ENCODE measurements around the gene NKAPL. TPM values are rescaled to one million over a fixed set of nuclear protein-coding genes. Genes with fewer than 3 reads are reported as not detected.
A peak's percentile ranks its signal among the peaks of the same experiment; 100 is the strongest.

The NKAPL gene
- total and polyA plus RNA-seq, 2 donors (not counting 1 experiment from before 2014, with no cell fraction given) = 1.2 to 3.3 TPM

DNA sequence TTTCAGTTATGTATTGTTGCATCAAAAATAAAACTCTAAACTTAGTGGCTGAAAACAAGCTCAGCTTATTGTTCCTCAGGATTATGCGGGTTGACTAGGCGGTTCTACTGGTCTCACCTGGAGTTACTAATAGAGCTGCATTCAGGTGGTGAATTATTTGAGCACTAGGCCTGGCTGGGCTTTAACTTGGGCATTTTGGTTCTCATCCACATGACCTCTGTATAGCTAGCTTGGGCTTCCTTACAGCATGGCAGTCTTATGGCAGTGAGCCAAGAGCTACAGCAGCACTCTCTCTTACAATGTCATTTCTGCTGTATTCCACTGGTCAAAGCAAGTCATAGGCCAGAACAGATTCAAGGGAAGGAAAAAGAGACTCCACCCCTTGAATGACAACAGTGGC is 23.8 kb downstream of the NKAPL start:
- H3K27ac ChIP-seq (ENCODE audit: insufficient read depth, low read length) = no peak overlapping the region
- TF ChIP-seq, protein P1, sequence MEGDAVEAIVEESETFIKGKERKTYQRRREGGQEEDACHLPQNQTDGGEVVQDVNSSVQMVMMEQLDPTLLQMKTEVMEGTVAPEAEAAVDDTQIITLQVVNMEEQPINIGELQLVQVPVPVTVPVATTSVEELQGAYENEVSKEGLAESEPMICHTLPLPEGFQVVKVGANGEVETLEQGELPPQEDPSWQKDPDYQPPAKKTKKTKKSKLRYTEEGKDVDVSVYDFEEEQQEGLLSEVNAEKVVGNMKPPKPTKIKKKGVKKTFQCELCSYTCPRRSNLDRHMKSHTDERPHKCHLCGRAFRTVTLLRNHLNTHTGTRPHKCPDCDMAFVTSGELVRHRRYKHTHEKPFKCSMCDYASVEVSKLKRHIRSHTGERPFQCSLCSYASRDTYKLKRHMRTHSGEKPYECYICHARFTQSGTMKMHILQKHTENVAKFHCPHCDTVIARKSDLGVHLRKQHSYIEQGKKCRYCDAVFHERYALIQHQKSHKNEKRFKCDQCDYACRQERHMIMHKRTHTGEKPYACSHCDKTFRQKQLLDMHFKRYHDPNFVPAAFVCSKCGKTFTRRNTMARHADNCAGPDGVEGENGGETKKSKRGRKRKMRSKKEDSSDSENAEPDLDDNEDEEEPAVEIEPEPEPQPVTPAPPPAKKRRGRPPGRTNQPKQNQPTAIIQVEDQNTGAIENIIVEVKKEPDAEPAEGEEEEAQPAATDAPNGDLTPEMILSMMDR (conservative IDR thresholded peaks at IDR 0.05 in 1 of 2, IDR thresholded peaks at IDR 0.05 in 1 of 2; ENCODE audit: low read depth in 1 of 2, low read length in 2 of 2) = no peak
- no peak for TF ChIP-seq EZH2 (IDR thresholded peaks at IDR 0.05; ENCODE audit: low read length, missing control alignments)
- H3K4me3 ChIP-seq (replicated peaks in 1 of 4; ENCODE audit: control extremely low read depth in 1 of 4, insufficient read depth in 1 of 4, low read depth in 3 of 4, low read length in 4 of 4) = no peak overlapping the region
- no peak overlapping the region for H3K4me2 ChIP-seq (ENCODE audit: extremely low read depth, insufficient read depth, low read length)
- H3K36me3 ChIP-seq (ENCODE audit: control insufficient read depth, insufficient read depth, low read length) = peaks cover 4% of the 10 kb centered on the region
- peaks cover 7% of the 10 kb centered on the region for H3K79me2 ChIP-seq (ENCODE audit: control insufficient read depth, insufficient read depth, low read length)
- no peaks in the 10 kb centered on the region for H3K27me3 ChIP-seq (ENCODE audit: control insufficient read depth, insufficient read depth, low read length)
- H4K20me1 ChIP-seq (ENCODE audit: control insufficient read depth, extremely low read depth, insufficient read depth, low read length) = no peaks in the 10 kb centered on the region
- H3K9ac ChIP-seq (ENCODE audit: insufficient read depth, low read length) = no peak overlapping the region
- H3K9me3 ChIP-seq (ENCODE audit: control insufficient read depth, insufficient read depth, low read depth, low read length) = no peaks in the 10 kb centered on the region
- DNase-seq (ENCODE audit: low read depth in 2 of 2) = peak in 1 of 2 donors; percentile 19
- H3K4me1 ChIP-seq (ENCODE audit: control insufficient read depth, extremely low read depth, insufficient read depth, low read length) = no peaks in the 10 kb centered on the region
- no peak overlapping the region for H2AFZ ChIP-seq (ENCODE audit: low read length)

DNA sequence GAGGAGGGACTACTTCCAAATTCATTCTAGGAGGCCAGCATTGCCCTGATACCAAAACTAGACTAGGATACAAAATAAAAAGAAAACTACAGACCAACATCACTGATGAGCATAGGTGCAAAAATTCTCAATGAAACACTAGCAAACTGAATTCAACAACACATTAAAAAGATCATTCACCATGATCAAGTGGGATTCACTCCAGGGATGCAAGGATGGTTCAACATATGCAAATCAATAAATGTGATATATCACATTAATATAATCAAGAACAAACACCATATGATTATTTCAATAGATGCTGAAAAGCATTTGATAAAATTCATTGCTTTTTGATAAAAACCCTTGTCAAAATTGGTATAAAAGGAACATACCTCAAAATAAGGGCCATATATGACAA is 32.5 kb downstream of the NKAPL start:
- no peak overlapping the region for H3K4me3 ChIP-seq (replicated peaks in 1 of 4; ENCODE audit: control extremely low read depth in 1 of 4, insufficient read depth in 1 of 4, low read depth in 3 of 4, low read length in 4 of 4)
- no peak overlapping the region for H3K27ac ChIP-seq (ENCODE audit: insufficient read depth, low read length)
- H3K36me3 ChIP-seq (ENCODE audit: control insufficient read depth, insufficient read depth, low read length) = peaks cover 3% of the 10 kb centered on the region
- H3K27me3 ChIP-seq (ENCODE audit: control insufficient read depth, insufficient read depth, low read length) = no peaks in the 10 kb centered on the region
- no peak for TF ChIP-seq EZH2 (IDR thresholded peaks at IDR 0.05; ENCODE audit: low read length, missing control alignments)
- TF ChIP-seq, protein P1 (conservative IDR thresholded peaks at IDR 0.05 in 1 of 2, IDR thresholded peaks at IDR 0.05 in 1 of 2; ENCODE audit: low read depth in 1 of 2, low read length in 2 of 2) = no peak
- no peaks in the 10 kb centered on the region for H3K79me2 ChIP-seq (ENCODE audit: control insufficient read depth, insufficient read depth, low read length)
- H3K4me1 ChIP-seq (ENCODE audit: control insufficient read depth, extremely low read depth, insufficient read depth, low read length) = no peaks in the 10 kb centered on the region
- no peaks in the 10 kb centered on the region for H4K20me1 ChIP-seq (ENCODE audit: control insufficient read depth, extremely low read depth, insufficient read depth, low read length)
- H2AFZ ChIP-seq (ENCODE audit: low read length) = no peak overlapping the region
- no peaks in the 10 kb centered on the region for H3K9me3 ChIP-seq (ENCODE audit: control insufficient read depth, insufficient read depth, low read depth, low read length)
- no peak for DNase-seq (ENCODE audit: low read depth in 2 of 2)
- H3K9ac ChIP-seq (ENCODE audit: insufficient read depth, low read length) = no peak overlapping the region
- H3K4me2 ChIP-seq (ENCODE audit: extremely low read depth, insufficient read depth, low read length) = no peak overlapping the region

DNA sequence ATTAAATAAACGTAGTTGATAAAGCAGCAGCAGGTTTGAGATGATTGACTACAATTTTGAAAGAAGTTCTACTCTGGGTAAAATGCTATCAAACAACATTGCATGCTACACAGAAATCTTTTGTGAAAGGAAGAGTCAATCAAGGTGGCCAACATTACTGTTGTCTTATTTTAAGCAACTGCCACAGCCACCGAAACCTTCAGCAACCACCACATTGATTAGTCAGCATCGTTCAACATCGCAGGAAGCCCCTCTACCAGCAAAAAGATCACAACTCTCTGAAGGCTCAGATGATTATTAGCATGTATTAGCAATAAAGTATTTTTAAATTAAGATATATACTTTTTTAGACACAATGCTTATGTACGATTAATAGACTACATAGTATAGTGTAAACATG is 36.2 kb downstream of the NKAPL start:
- DNase-seq (ENCODE audit: low read depth in 2 of 2) = no peak
- no peak overlapping the region for H2AFZ ChIP-seq (ENCODE audit: low read length)
- no peaks in the 10 kb centered on the region for H3K27me3 ChIP-seq (ENCODE audit: control insufficient read depth, insufficient read depth, low read length)
- no peaks in the 10 kb centered on the region for H3K9me3 ChIP-seq (ENCODE audit: control insufficient read depth, insufficient read depth, low read depth, low read length)
- H3K36me3 ChIP-seq (ENCODE audit: control insufficient read depth, insufficient read depth, low read length) = no peaks in the 10 kb centered on the region
- no peak overlapping the region for H3K9ac ChIP-seq (ENCODE audit: insufficient read depth, low read length)
- no peak overlapping the region for H3K4me3 ChIP-seq (replicated peaks in 1 of 4; ENCODE audit: control extremely low read depth in 1 of 4, insufficient read depth in 1 of 4, low read depth in 3 of 4, low read length in 4 of 4)
- H3K27ac ChIP-seq (ENCODE audit: insufficient read depth, low read length) = no peak overlapping the region
- H3K79me2 ChIP-seq (ENCODE audit: control insufficient read depth, insufficient read depth, low read length) = no peaks in the 10 kb centered on the region
- H4K20me1 ChIP-seq (ENCODE audit: control insufficient read depth, extremely low read depth, insufficient read depth, low read length) = no peaks in the 10 kb centered on the region
- no peak overlapping the region for H3K4me2 ChIP-seq (ENCODE audit: extremely low read depth, insufficient read depth, low read length)
- no peak for TF ChIP-seq EZH2 (IDR thresholded peaks at IDR 0.05; ENCODE audit: low read length, missing control alignments)
- TF ChIP-seq, protein P1 (conservative IDR thresholded peaks at IDR 0.05 in 1 of 2, IDR thresholded peaks at IDR 0.05 in 1 of 2; ENCODE audit: low read depth in 1 of 2, low read length in 2 of 2) = no peak
- no peaks in the 10 kb centered on the region for H3K4me1 ChIP-seq (ENCODE audit: control insufficient read depth, extremely low read depth, insufficient read depth, low read length)

Measured in fibroblast of lung (primary cell).